ENCODE measurements around the gene YRDC. TPM values are rescaled to one million over a fixed set of nuclear protein-coding genes. Genes with fewer than 3 reads are reported as not detected.

Gene YRDC
- polyA plus RNA-seq, 2 donors = 8.9 to 15.6 TPM

DNA sequence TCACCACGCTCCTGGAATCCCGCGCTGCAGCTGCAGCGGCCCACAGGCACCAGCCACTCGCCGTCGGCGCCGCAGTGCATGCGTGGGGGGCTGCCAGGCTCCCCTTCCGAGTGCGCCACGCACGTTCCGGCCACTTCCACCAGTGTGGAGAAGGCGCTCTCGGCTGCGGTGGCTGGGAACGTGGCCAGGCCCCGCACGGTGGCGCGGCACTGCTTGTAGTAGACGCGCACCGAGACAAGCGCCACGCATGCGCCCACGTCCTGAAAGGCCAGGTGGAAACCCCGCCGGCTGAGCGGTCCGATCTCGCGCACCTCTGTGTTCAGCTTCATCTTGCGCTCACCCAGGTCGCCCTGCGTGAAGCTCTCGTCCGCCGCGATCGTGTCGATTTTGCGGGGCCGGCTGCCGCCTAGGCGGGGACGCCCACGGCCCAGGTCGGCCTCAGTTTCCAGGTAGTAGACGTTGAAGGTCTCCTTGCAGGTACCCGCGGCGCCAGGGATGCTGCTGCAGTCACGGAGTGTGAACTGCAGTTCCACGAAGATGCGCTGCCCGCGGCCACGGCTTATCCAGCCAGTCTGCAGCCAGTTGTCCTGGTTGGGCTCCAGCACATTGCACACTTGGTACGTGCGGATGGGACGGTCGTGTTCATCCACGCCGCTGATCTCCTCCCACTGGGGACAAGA is 46.5 kb downstream of the YRDC start:
- peaks cover 5 to 8% of the 10 kb centered on the region in 2 donors for H3K27me3 ChIP-seq (ENCODE audit: control insufficient read depth in 1 of 2, insufficient read depth in 2 of 2, low read length in 2 of 2)
- peaks cover 0 to 2% of the 10 kb centered on the region in 2 donors for H3K9me3 ChIP-seq (ENCODE audit: control insufficient read depth in 2 of 2, insufficient read depth in 1 of 2, low read depth in 1 of 2, low read length in 1 of 2)
- WGBS, 2 donors = 56 to 57% methylated on average over 68 of the region's 68 CpGs

DNA sequence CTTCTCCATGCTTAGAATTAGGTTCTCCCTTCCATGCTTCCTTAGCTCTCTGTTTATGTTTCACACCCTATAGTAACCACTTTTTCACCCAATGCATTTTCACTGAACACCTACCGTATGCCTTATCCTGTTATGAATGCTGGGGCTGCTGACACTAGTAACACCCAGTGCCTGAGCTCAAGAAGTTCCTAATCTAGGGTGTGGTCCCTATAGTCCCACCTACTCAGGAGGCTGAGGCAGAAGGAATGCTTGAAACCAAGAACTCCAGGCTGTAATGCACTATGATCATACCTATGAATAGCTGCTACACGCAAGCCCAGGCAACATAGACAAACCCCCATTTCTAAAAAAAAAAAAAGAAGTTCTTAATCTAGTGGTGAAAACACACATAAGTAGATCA is 48.6 kb downstream of the YRDC start:
- no peak overlapping the region for H3K27ac ChIP-seq (ENCODE audit: low read depth in 2 of 2, low read length in 1 of 2)
- no peaks in the 10 kb centered on the region for H3K9me3 ChIP-seq (ENCODE audit: control insufficient read depth in 2 of 2, insufficient read depth in 1 of 2, low read depth in 1 of 2, low read length in 1 of 2)
- H3K4me1 ChIP-seq (ENCODE audit: control insufficient read depth in 2 of 2, insufficient read depth in 2 of 2, low read length in 1 of 2) = peaks cover 0 to 3% of the 10 kb centered on the region in 2 donors
- H3K36me3 ChIP-seq (ENCODE audit: control insufficient read depth in 2 of 2, insufficient read depth in 2 of 2, low read length in 1 of 2) = no peaks in the 10 kb centered on the region
- H3K27me3 ChIP-seq (ENCODE audit: control insufficient read depth in 1 of 2, insufficient read depth in 2 of 2, low read length in 2 of 2) = peaks cover 0 to 5% of the 10 kb centered on the region in 2 donors
- 74 to 82% methylated on average over 2 of the region's 2 CpGs for WGBS, 2 donors
- no peak overlapping the region for H3K4me3 ChIP-seq (ENCODE audit: low read depth in 1 of 2, low read length in 2 of 2)

More for the DNA sequence above, 46.5 kb downstream of the YRDC start:
- Histone ChIP-seq H3K4me3 (ENCODE audit: low read depth in 1 of 2, low read length in 2 of 2) (no peak overlapping the region), H3K27ac (ENCODE audit: low read depth in 2 of 2, low read length in 1 of 2) (no peak overlapping the region), H3K4me1 (ENCODE audit: control insufficient read depth in 2 of 2, insufficient read depth in 2 of 2, low read length in 1 of 2) (peaks cover 5 to 6% of the 10 kb centered on the region in 2 donors), H3K36me3 (ENCODE audit: control insufficient read depth in 2 of 2, insufficient read depth in 2 of 2, low read length in 1 of 2) (no peaks in the 10 kb centered on the region)

- Histone ChIP-seq H3K4me3 (ENCODE audit: low read depth in 1 of 2, low read length in 2 of 2) (no peak overlapping the region), H3K27ac (ENCODE audit: low read depth in 2 of 2, low read length in 1 of 2) (no peak overlapping the region), H3K36me3 (ENCODE audit: control insufficient read depth in 2 of 2, insufficient read depth in 2 of 2, low read length in 1 of 2) (no peaks in the 10 kb centered on the region), H3K4me1 (ENCODE audit: control insufficient read depth in 2 of 2, insufficient read depth in 2 of 2, low read length in 1 of 2) (peaks cover 0 to 2% of the 10 kb centered on the region in 2 donors), H3K9me3 (ENCODE audit: control insufficient read depth in 2 of 2, insufficient read depth in 1 of 2, low read depth in 1 of 2, low read length in 1 of 2) (no peaks in the 10 kb centered on the region), H3K27me3 (ENCODE audit: control insufficient read depth in 1 of 2, insufficient read depth in 2 of 2, low read length in 2 of 2) (peaks cover 2 to 9% of the 10 kb centered on the region in 2 donors)
- WGBS, 2 donors = 61% methylated on average over 4 of the region's 4 CpGs
These were observed 52.0 kb downstream of the YRDC start for GRCh38 chr1:37755951-37756560.

- H3K27ac ChIP-seq (ENCODE audit: low read depth in 2 of 2, low read length in 1 of 2) = no peak overlapping the region
- H3K4me1 ChIP-seq (ENCODE audit: control insufficient read depth in 2 of 2, insufficient read depth in 2 of 2, low read length in 1 of 2) = peaks cover 0 to 2% of the 10 kb centered on the region in 2 donors
- H3K9me3 ChIP-seq (ENCODE audit: control insufficient read depth in 2 of 2, insufficient read depth in 1 of 2, low read depth in 1 of 2, low read length in 1 of 2) = no peaks in the 10 kb centered on the region
- WGBS, 2 donors = 50 to 68% methylated on average over 1 of the region's 1 CpG
- no peaks in the 10 kb centered on the region for H3K36me3 ChIP-seq (ENCODE audit: control insufficient read depth in 2 of 2, insufficient read depth in 2 of 2, low read length in 1 of 2)
- no peak overlapping the region for H3K4me3 ChIP-seq (ENCODE audit: low read depth in 1 of 2, low read length in 2 of 2)
- peaks cover 2 to 9% of the 10 kb centered on the region in 2 donors for H3K27me3 ChIP-seq (ENCODE audit: control insufficient read depth in 1 of 2, insufficient read depth in 2 of 2, low read length in 2 of 2)
These were observed 52.7 kb downstream of the YRDC start for GRCh38 chr1:37755290-37755689.

GRCh38 chr1:37753473-37754321 is 54.3 kb downstream of the YRDC start:
- Histone ChIP-seq H3K27ac (ENCODE audit: low read depth in 2 of 2, low read length in 1 of 2) (no peak overlapping the region), H3K27me3 (ENCODE audit: control insufficient read depth in 1 of 2, insufficient read depth in 2 of 2, low read length in 2 of 2) (peaks cover 2 to 9% of the 10 kb centered on the region in 2 donors), H3K4me3 (ENCODE audit: low read depth in 1 of 2, low read length in 2 of 2) (no peak overlapping the region), H3K4me1 (ENCODE audit: control insufficient read depth in 2 of 2, insufficient read depth in 2 of 2, low read length in 1 of 2) (peaks cover 0 to 2% of the 10 kb centered on the region in 2 donors), H3K36me3 (ENCODE audit: control insufficient read depth in 2 of 2, insufficient read depth in 2 of 2, low read length in 1 of 2) (no peaks in the 10 kb centered on the region), H3K9me3 (ENCODE audit: control insufficient read depth in 2 of 2, insufficient read depth in 1 of 2, low read depth in 1 of 2, low read length in 1 of 2) (no peaks in the 10 kb centered on the region)
- 7% methylated on average over 48 to 52 of the region's 52 CpGs for WGBS, 2 donors

Other genes with a start within 250 kb of the YRDC start
- 100 to 1,000 TPM in 1 of 2 donors, 10 to 100 TPM in 1; 45.0 to 106 TPM for gene GNL2, start 212.3 kb downstream of the YRDC start, polyA plus RNA-seq
- gene RSPO1, start 173.3 kb downstream of the YRDC start, polyA plus RNA-seq = under 1 TPM; 0.33 to 0.87 TPM
- gene CDCA8, start 115.7 kb downstream of the YRDC start, polyA plus RNA-seq = 10 to 100 TPM in 1 of 2 donors, 1 to 10 TPM in 1; 4.2 to 10.1 TPM
- under 1 TPM; 0.24 to 0.38 TPM for gene EPHA10, start 43.1 kb downstream of the YRDC start, polyA plus RNA-seq
- gene MANEAL, start 14.4 kb downstream of the YRDC start, polyA plus RNA-seq = 1 to 10 TPM; 3.1 to 3.4 TPM
- gene C1orf122, start 418 bp downstream of the YRDC start, polyA plus RNA-seq = 10 to 100 TPM; 19.3 to 39.0 TPM
- 1 to 10 TPM; 3.2 to 5.6 TPM for gene MTF1, start 51.4 kb upstream of the YRDC start, polyA plus RNA-seq
- 1 to 10 TPM; 4.4 to 7.4 TPM for gene INPP5B, start 138.8 kb upstream of the YRDC start, polyA plus RNA-seq
- 10 to 100 TPM; 10.6 to 21.4 TPM for gene SF3A3, start 181.8 kb upstream of the YRDC start, polyA plus RNA-seq
- gene FHL3, start 197.3 kb upstream of the YRDC start, polyA plus RNA-seq = 10 to 100 TPM in 1 of 2 donors, 1 to 10 TPM in 1; 8.3 to 13.7 TPM
- gene UTP11, start 204.5 kb upstream of the YRDC start, polyA plus RNA-seq = 10 to 100 TPM; 16.3 to 32.0 TPM
- gene POU3F1, start 238.6 kb upstream of the YRDC start, polyA plus RNA-seq = 1 to 10 TPM in 1 of 2 donors, under 1 TPM in 1; 0.22 to 1.4 TPM

Data from esophagus (tissue), 2 donors.